Tibial nerve (tissue), 4 donors: ENCODE measurements around the gene HUWE1. TPM values are rescaled to one million over a fixed set of nuclear protein-coding genes. Genes with fewer than 3 reads are reported as not detected.
"Not testable (repeated sequence)": the region's sequence is repeated elsewhere in the genome, so short reads cannot be mapped to it uniquely, and the experiment has no call there.

ENCODE experiments used
- DNase-seq, 2 donors: peaks; one replicate each; pipeline ENCODE4 v3.0.0-alpha.2; 2019; ENCODE audit warnings: low spot score in 2 of 2
- H3K27ac ChIP-seq, 4 donors: fragments of 200-600 bp; sonication (generic) in 3 of 4; one replicate each; pipeline ENCODE4 v1.5.1; 2017 to 2019; ENCODE audit warnings: mild to moderate bottlenecking in 1 of 4
- H3K27me3 ChIP-seq, 2 donors: fragments of 200-600 bp; sonication (generic) in 1 of 2; one replicate each; pipeline versions ENCODE4 v1.5.1 to v1.6.0; 2017 to 2019
- H3K36me3 ChIP-seq, 3 donors: fragments of 200-600 bp; sonication (generic); one replicate each; pipeline ENCODE4 v1.5.1; 2018 to 2019
- H3K4me1 ChIP-seq, 4 donors: fragments of 200-600 bp; sonication (generic) in 3 of 4; one replicate each; pipeline ENCODE4 v1.5.1; 2017 to 2019
- H3K4me3 ChIP-seq, 4 donors: fragments of 200-600 bp; sonication (generic) in 3 of 4; one replicate each; pipeline ENCODE4 v1.5.1; 2017 to 2019; ENCODE audit warnings: mild to moderate bottlenecking in 1 of 4, moderate library complexity in 1 of 4
- H3K9me3 ChIP-seq, 4 donors: fragments of 200-600 bp; sonication (generic) in 3 of 4; one replicate each; pipeline ENCODE4 v1.5.1; 2017 to 2019
- EP300 ChIP-seq, 2 donors: sonication (generic); formaldehyde crosslinking; IDR thresholded peaks; one replicate each; pipeline ENCODE4 v1.6.1; 2017; ENCODE audit warnings: antibody characterized with exemption in 2 of 2, mild to moderate bottlenecking in 1 of 2
- POLR2A ChIP-seq, 2 donors: fragments of 450-650 bp; IDR thresholded peaks; one replicate each; pipeline ENCODE4 v1.6.1; 2017; ENCODE audit warnings: antibody characterized with exemption in 2 of 2, mild to moderate bottlenecking in 2 of 2, moderate library complexity in 2 of 2
- WGBS, 2 donors: methylation state at CpG; one replicate each; pipeline ENCODE4 v1.1.5; 2018; 5-methylcytosine and 5-hydroxymethylcytosine counted together
- total RNA-seq, 4 donors: library from RNA; depleted of rRNA; stranded (reverse); fragments of >200 nt; gene quantifications; one replicate each; pipeline ENCODE4 v1.1.0, GENCODE V29; 2016
- TF ChIP-seq, protein P1 (sequence below), 5 experiments: fragments of 200-600 bp in 3 of 5; fragments of 450-650 bp in 2 of 5; sonication (generic) in 3 of 5; IDR thresholded peaks; one replicate each; pipeline ENCODE4 v1.5.1; 2016 to 2019; ENCODE audit warnings: antibody characterized with exemption in 5 of 5, mild to moderate bottlenecking in 3 of 5, moderate library complexity in 2 of 5

HUWE1 gene
- total RNA-seq, 4 donors from 2014 or later = 104 to 141 (median 119) TPM

DNA sequence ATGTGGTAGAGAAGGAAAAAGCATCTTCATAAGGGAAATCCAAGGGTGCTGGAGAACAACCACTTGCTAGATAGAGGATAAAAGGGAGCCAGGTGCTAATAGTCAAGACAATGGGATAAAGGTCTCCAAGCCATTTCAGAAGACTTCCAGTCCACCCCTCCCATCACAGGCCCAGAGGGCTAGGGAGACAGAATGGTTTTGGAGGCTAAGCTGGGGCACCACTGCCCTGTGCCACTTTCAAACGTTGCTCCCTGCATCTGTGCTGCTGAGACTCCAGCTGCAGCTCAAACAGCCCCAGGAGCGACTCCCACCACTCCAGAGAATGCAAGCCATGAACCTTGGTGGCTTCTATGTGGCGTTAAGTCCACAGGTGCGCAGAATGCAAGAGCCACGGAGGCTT lies 38.4 kb upstream of the HUWE1 start:
- TF ChIP-seq, protein P1, sequence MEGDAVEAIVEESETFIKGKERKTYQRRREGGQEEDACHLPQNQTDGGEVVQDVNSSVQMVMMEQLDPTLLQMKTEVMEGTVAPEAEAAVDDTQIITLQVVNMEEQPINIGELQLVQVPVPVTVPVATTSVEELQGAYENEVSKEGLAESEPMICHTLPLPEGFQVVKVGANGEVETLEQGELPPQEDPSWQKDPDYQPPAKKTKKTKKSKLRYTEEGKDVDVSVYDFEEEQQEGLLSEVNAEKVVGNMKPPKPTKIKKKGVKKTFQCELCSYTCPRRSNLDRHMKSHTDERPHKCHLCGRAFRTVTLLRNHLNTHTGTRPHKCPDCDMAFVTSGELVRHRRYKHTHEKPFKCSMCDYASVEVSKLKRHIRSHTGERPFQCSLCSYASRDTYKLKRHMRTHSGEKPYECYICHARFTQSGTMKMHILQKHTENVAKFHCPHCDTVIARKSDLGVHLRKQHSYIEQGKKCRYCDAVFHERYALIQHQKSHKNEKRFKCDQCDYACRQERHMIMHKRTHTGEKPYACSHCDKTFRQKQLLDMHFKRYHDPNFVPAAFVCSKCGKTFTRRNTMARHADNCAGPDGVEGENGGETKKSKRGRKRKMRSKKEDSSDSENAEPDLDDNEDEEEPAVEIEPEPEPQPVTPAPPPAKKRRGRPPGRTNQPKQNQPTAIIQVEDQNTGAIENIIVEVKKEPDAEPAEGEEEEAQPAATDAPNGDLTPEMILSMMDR (IDR thresholded peaks at IDR 0.05) = no peak
- TF ChIP-seq POLR2A (IDR thresholded peaks at IDR 0.05) (no peak), EP300 (IDR thresholded peaks at IDR 0.05) (no peak)
- H3K9me3 ChIP-seq = no peaks in the 10 kb centered on the region
- H3K27ac ChIP-seq = no peak overlapping the region
- H3K4me3 ChIP-seq = no peak overlapping the region
- no peaks in the 10 kb centered on the region for H3K27me3 ChIP-seq
- H3K36me3 ChIP-seq = no peaks in the 10 kb centered on the region
- 68 to 90% methylated on average over 4 to 5 of the region's 5 CpGs for WGBS, 2 donors
- no peaks in the 10 kb centered on the region for H3K4me1 ChIP-seq
- DNase-seq = no peak

DNA sequence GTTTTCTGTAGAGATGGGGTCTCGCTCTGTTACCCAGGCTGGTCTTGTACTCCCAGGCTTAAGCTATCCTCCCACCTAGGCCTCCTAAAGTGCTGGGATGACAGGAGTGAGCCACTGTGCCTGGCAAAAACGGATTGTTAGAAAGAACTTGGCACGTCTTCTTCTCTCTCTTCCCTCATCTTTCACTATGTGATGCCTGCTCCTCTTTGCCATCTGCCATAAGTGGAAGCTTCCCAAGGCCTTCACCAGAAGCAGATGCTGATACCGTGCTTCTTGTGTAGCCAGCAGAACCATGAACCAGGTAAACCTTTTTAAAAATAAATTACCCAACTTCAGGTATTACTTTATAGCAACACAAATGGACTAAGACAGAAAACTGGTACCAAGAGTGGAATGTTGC lies 36.9 kb upstream of the HUWE1 start:
- Histone ChIP-seq H3K4me3 (no peak overlapping the region), H3K4me1 (no peaks in the 10 kb centered on the region), H3K27me3 (no peaks in the 10 kb centered on the region), H3K9me3 (no peaks in the 10 kb centered on the region), H3K27ac (no peak overlapping the region), H3K36me3 (no peaks in the 10 kb centered on the region)
- TF ChIP-seq, protein P1 (IDR thresholded peaks at IDR 0.05) = no peak
- TF ChIP-seq POLR2A (IDR thresholded peaks at IDR 0.05) = no peak
- TF ChIP-seq EP300 (IDR thresholded peaks at IDR 0.05) = no peak
- no peak for DNase-seq
- 80 to 95% methylated on average over 4 of the region's 4 CpGs for WGBS, 2 donors

DNA sequence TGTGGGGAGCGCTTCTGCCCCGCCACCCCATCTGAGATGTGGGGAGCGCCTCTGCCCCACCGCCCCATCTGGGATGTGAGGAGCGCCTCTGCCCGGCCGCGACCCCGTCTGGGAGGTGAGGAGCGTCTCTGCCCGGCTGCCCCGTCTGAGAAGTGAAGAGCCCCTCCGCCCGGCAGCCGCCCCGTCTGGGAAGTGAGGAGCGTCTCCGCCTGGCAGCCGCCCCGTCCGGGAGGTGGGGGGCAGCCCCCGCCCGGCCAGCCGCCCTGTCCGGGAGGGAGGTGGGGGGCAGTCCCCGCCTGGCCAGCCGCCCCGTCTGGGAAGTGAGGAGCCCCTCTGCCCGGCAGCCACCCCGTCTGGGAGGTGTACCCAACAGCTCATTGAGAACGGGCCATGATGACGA lies 35.1 kb upstream of the HUWE1 start:
- not testable (repeated sequence) for H3K27ac ChIP-seq, H3K4me1 ChIP-seq, H3K27me3 ChIP-seq, H3K9me3 ChIP-seq, DNase-seq, H3K36me3 ChIP-seq, H3K4me3 ChIP-seq
- WGBS, 2 donors = 87 to 94% methylated on average over 14 to 19 of the region's 32 CpGs

DNA sequence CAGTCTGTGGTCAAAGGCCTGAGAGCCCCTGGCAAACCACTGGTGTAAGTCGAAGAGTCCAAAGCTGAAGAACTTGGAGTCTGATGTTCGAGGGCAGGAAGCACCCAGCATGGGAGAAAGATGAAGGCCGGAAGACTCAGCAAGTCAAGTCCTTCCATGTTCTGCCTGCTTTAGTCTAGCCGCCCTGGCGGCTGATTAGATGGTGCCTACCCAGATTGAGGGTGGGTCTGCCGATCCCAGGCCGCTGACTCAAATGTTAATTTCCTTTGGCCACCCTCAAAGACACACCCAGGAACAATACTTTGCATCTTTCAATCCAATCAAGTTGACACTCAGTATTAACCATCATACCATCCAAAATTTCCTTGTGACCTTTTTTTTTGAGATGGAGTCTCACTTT lies 33.1 kb upstream of the HUWE1 start:
- not testable (repeated sequence) for H3K9me3 ChIP-seq, H3K27ac ChIP-seq, H3K4me1 ChIP-seq, H3K4me3 ChIP-seq, H3K27me3 ChIP-seq, H3K36me3 ChIP-seq, DNase-seq
- WGBS, 2 donors = 84 to 89% methylated on average over 7 of the region's 7 CpGs

DNA sequence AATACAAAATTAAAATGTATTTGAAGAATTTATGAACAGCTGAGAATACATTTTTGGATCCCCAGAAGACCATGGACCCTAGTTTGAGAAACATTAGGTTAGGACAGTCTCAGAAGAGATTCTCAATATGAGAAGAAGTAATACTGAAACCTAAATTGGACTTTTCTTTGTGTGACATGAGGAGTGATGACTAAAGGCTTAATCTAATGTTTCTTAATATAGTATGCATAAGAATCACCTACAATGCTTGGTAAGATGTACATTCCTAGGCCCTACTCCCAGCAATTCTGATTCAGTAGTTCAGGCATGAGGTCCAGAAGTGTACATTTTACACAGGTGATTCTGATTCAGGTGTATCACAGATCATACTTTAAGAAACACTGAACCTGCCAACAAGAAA lies 31.6 kb upstream of the HUWE1 start:
- no peaks in the 10 kb centered on the region for H3K36me3 ChIP-seq
- no peak overlapping the region for H3K27ac ChIP-seq
- no peak for DNase-seq
- H3K4me1 ChIP-seq = peaks cover 0 to 6% (median 0%) of the 10 kb centered on the region in 4 donors
- H3K9me3 ChIP-seq = no peaks in the 10 kb centered on the region
- TF ChIP-seq, protein P1 (IDR thresholded peaks at IDR 0.05) = no peak
- TF ChIP-seq POLR2A (IDR thresholded peaks at IDR 0.05) (no peak), EP300 (IDR thresholded peaks at IDR 0.05) (no peak)
- no peak overlapping the region for H3K4me3 ChIP-seq
- no peaks in the 10 kb centered on the region for H3K27me3 ChIP-seq

DNA sequence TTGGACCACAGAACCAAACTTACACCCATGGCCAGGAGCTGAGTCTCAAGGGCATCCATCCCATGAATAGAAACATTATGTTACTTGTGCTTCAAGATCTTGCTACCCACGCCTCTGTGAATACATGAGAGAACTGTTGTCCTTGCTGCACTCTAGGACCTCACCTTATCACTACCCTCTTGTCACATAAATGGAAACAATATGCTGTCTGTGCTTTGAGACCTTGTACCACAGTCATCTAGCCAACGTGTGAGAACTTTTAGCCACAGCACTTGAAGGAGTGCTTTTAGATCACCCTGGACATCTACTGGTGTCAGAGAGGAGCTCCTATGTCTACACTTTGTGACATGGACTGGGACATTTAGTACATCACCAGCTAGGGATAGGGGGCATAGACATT lies 30.7 kb upstream of the HUWE1 start:
- Histone ChIP-seq H3K36me3 (no peaks in the 10 kb centered on the region), H3K9me3 (no peaks in the 10 kb centered on the region), H3K4me3 (no peak overlapping the region), H3K27ac (no peak overlapping the region), H3K27me3 (no peaks in the 10 kb centered on the region), H3K4me1 (peaks cover 0 to 6% (median 0%) of the 10 kb centered on the region in 4 donors)
- no peak for DNase-seq
- TF ChIP-seq EP300 (IDR thresholded peaks at IDR 0.05) (no peak), POLR2A (IDR thresholded peaks at IDR 0.05) (no peak)
- TF ChIP-seq, protein P1 (IDR thresholded peaks at IDR 0.05) = no peak
- whole genome bisulfite sequencing, 2 donors = 65% methylated on average over 2 of the region's 2 CpGs
